ENCODE data around the gene ST3GAL3. TPM values are rescaled to one million over a fixed set of nuclear protein-coding genes. Genes with fewer than 3 reads are reported as not detected.

ST3GAL3 gene
- total RNA-seq, 1 donor from 2014 or later: 18.7 TPM

- DNase-seq (ENCODE audit: extremely low spot score in 2 of 2): no peak
- TF ChIP-seq POLR2AphosphoS5 (IDR thresholded peaks at IDR 0.05; ENCODE audit: insufficient read depth in 1 of 2, low read depth in 1 of 2) (no peak), POLR2A (IDR thresholded peaks at IDR 0.05) (no peak), CTCF (IDR thresholded peaks at IDR 0.05) (no peak)
- H3K4me1 ChIP-seq: peaks cover 4% of the 10 kb centered on the region
- H3K36me3 ChIP-seq: no peaks in the 10 kb centered on the region
- no peaks in the 10 kb centered on the region for H3K27me3 ChIP-seq
- intact Hi-C loops (cut with DNase I): no loop called here
- no peaks in the 10 kb centered on the region for H3K9me3 ChIP-seq
- H3K4me3 ChIP-seq: no peak overlapping the region
- H3K27ac ChIP-seq: no peak overlapping the region
These were observed 93.9 kb downstream of the ST3GAL3 start for GRCh38 chr1:43801203-43801602.

GRCh38 chr1:43802356-43802980, 95.1 kb downstream of the ST3GAL3 start:
- H3K4me1 ChIP-seq: peaks cover 4% of the 10 kb centered on the region
- TF ChIP-seq POLR2A (IDR thresholded peaks at IDR 0.05): no peak
- TF ChIP-seq POLR2AphosphoS5 (IDR thresholded peaks at IDR 0.05; ENCODE audit: insufficient read depth in 1 of 2, low read depth in 1 of 2): no peak
- no peak for TF ChIP-seq CTCF (IDR thresholded peaks at IDR 0.05)
- H3K4me3 ChIP-seq: no peak overlapping the region
- intact Hi-C loops (cut with DNase I): no loop called here
- no peaks in the 10 kb centered on the region for H3K9me3 ChIP-seq
- no peak overlapping the region for H3K27ac ChIP-seq
- DNase-seq (ENCODE audit: extremely low spot score in 2 of 2): no peak
- no peaks in the 10 kb centered on the region for H3K36me3 ChIP-seq
- H3K27me3 ChIP-seq: no peaks in the 10 kb centered on the region

GRCh38 chr1:43803105-43803504, 95.8 kb downstream of the ST3GAL3 start:
- intact Hi-C loops (cut with DNase I): no loop called here
- H3K27me3 ChIP-seq: no peaks in the 10 kb centered on the region
- no peaks in the 10 kb centered on the region for H3K9me3 ChIP-seq
- peaks cover 4% of the 10 kb centered on the region for H3K4me1 ChIP-seq
- H3K4me3 ChIP-seq: no peak overlapping the region
- H3K36me3 ChIP-seq: no peaks in the 10 kb centered on the region
- TF ChIP-seq CTCF (IDR thresholded peaks at IDR 0.05): no peak
- DNase-seq (ENCODE audit: extremely low spot score in 2 of 2): no peak
- H3K27ac ChIP-seq: no peak overlapping the region

GRCh38 chr1:43803646-43804045, 96.3 kb downstream of the ST3GAL3 start:
- Histone ChIP-seq H3K4me3 (no peak overlapping the region), H3K9me3 (no peaks in the 10 kb centered on the region), H3K4me1 (peaks cover 4% of the 10 kb centered on the region), H3K27me3 (no peaks in the 10 kb centered on the region), H3K36me3 (no peaks in the 10 kb centered on the region), H3K27ac (no peak overlapping the region)
- intact Hi-C loops (cut with DNase I): no loop called here
- no peak for DNase-seq (ENCODE audit: extremely low spot score in 2 of 2)
- TF ChIP-seq POLR2A (IDR thresholded peaks at IDR 0.05): no peak
- no peak for TF ChIP-seq POLR2AphosphoS5 (IDR thresholded peaks at IDR 0.05; ENCODE audit: insufficient read depth in 1 of 2, low read depth in 1 of 2)
- no peak for TF ChIP-seq CTCF (IDR thresholded peaks at IDR 0.05)

- H3K4me3 ChIP-seq: no peak overlapping the region
- DNase-seq (ENCODE audit: extremely low spot score in 2 of 2): no peak
- no peaks in the 10 kb centered on the region for H3K27me3 ChIP-seq
- H3K27ac ChIP-seq: no peak overlapping the region
- H3K9me3 ChIP-seq: no peaks in the 10 kb centered on the region
- intact Hi-C loops (cut with DNase I): no loop called here
- TF ChIP-seq CTCF (IDR thresholded peaks at IDR 0.05): no peak
- H3K36me3 ChIP-seq: no peaks in the 10 kb centered on the region
- H3K4me1 ChIP-seq: peaks cover 4% of the 10 kb centered on the region
These were observed 97.2 kb downstream of the ST3GAL3 start for GRCh38 chr1:43804569-43804968.

Measured in vagina (tissue), 2 donors.